ENCODE results near the gene ATRN.

Gene ATRN

GRCh38 chr20:3658019-3658715, 187.3 kb downstream of the ATRN start:
- no peak overlapping the region for H2AFZ ChIP-seq (ENCODE audit: low read depth, low read length)
- H2BK5ac ChIP-seq (ENCODE audit: low read depth, low read length, poor library complexity, severe bottlenecking), result no peak overlapping the region

GRCh38 chr20:3658716-3659491, 188.1 kb downstream of the ATRN start:
- H3K23ac ChIP-seq (ENCODE audit: low read length in 2 of 2), result no peak overlapping the region
- H3K4ac ChIP-seq (ENCODE audit: low read depth in 1 of 2, low read length in 2 of 2), result no peak overlapping the region
- no peaks in the 10 kb centered on the region for H3K36me3 ChIP-seq (ENCODE audit: control insufficient read depth in 1 of 2, insufficient read depth in 2 of 2, low read depth in 1 of 2, low read length in 2 of 2)
- H3K9me3 ChIP-seq (ENCODE audit: control insufficient read depth, low read length), result no peaks in the 10 kb centered on the region
- no peak overlapping the region for H2BK5ac ChIP-seq (ENCODE audit: low read depth, low read length, poor library complexity, severe bottlenecking)
- no peak overlapping the region for H3K27ac ChIP-seq (ENCODE audit: low read length, poor library complexity, severe bottlenecking)
- no peaks in the 10 kb centered on the region for H3K79me1 ChIP-seq (replicated peaks; ENCODE audit: low read length, poor library complexity, severe bottlenecking)
- no peak overlapping the region for H2BK15ac ChIP-seq (ENCODE audit: low read depth, poor library complexity, severe bottlenecking)
- no peak overlapping the region for H2BK12ac ChIP-seq (ENCODE audit: low read length in 2 of 2)
- no peak overlapping the region for H4K91ac ChIP-seq (ENCODE audit: low read length)
- no peak overlapping the region for H2AFZ ChIP-seq (ENCODE audit: low read depth, low read length)
- H3K27me3 ChIP-seq (ENCODE audit: control insufficient read depth in 1 of 2, insufficient read depth in 1 of 2, low read length in 2 of 2), result peaks cover 32 to 61% of the 10 kb centered on the region in 2 experiments
- H2AK5ac ChIP-seq (ENCODE audit: low read length, severe bottlenecking), result no peak overlapping the region
- no peak overlapping the region for H3K4me2 ChIP-seq (ENCODE audit: low read length, poor library complexity, severe bottlenecking)
- no peak for DNase-seq
- H3K4me1 ChIP-seq (ENCODE audit: control insufficient read depth, insufficient read depth, low read depth, low read length), result peaks cover 10% of the 10 kb centered on the region
- WGBS, result 79% methylated on average over 8 of the region's 8 CpGs
- H3K4me3 ChIP-seq (ENCODE audit: insufficient read depth in 1 of 2, low read depth in 1 of 2, low read length in 2 of 2), result no peak overlapping the region
- no peak overlapping the region for H2BK120ac ChIP-seq (ENCODE audit: low read depth, low read length)
- H3K9ac ChIP-seq (ENCODE audit: low read length), result no peak overlapping the region
- no peak overlapping the region for H3K14ac ChIP-seq (ENCODE audit: low read length in 2 of 2)
- H3K18ac ChIP-seq (ENCODE audit: low read depth in 1 of 2, low read length in 2 of 2), result no peak overlapping the region
- H4K8ac ChIP-seq (ENCODE audit: low read length), result no peak overlapping the region

More at GRCh38 chr20:3658019-3658715, 187.3 kb downstream of the ATRN start:
- Histone ChIP-seq H3K79me1 (replicated peaks; ENCODE audit: low read length, poor library complexity, severe bottlenecking) (no peaks in the 10 kb centered on the region), H3K9ac (ENCODE audit: low read length) (no peak overlapping the region), H3K14ac (ENCODE audit: low read length in 2 of 2) (no peak overlapping the region), H4K91ac (ENCODE audit: low read length) (no peak overlapping the region), H3K36me3 (ENCODE audit: control insufficient read depth in 1 of 2, insufficient read depth in 2 of 2, low read depth in 1 of 2, low read length in 2 of 2) (no peaks in the 10 kb centered on the region), H2AK5ac (ENCODE audit: low read length, severe bottlenecking) (no peak overlapping the region), H3K27ac (ENCODE audit: low read length, poor library complexity, severe bottlenecking) (no peak overlapping the region), H3K18ac (ENCODE audit: low read depth in 1 of 2, low read length in 2 of 2) (no peak overlapping the region), H3K9me3 (ENCODE audit: control insufficient read depth, low read length) (peaks cover 4% of the 10 kb centered on the region), H3K4ac (ENCODE audit: low read depth in 1 of 2, low read length in 2 of 2) (no peak overlapping the region), H2BK120ac (ENCODE audit: low read depth, low read length) (no peak overlapping the region), H3K4me3 (ENCODE audit: insufficient read depth in 1 of 2, low read depth in 1 of 2, low read length in 2 of 2) (no peak overlapping the region), H2BK15ac (ENCODE audit: low read depth, poor library complexity, severe bottlenecking) (no peak overlapping the region), H3K23ac (ENCODE audit: low read length in 2 of 2) (no peak overlapping the region), H2BK12ac (ENCODE audit: low read length in 2 of 2) (no peak overlapping the region), H3K4me1 (ENCODE audit: control insufficient read depth, insufficient read depth, low read depth, low read length) (peaks cover 11% of the 10 kb centered on the region), H3K4me2 (ENCODE audit: low read length, poor library complexity, severe bottlenecking) (no peak overlapping the region), H4K8ac (ENCODE audit: low read length) (no peak overlapping the region), H3K27me3 (ENCODE audit: control insufficient read depth in 1 of 2, insufficient read depth in 1 of 2, low read length in 2 of 2) (peaks cover 29 to 58% of the 10 kb centered on the region in 2 experiments)
- no peak for DNase-seq
- WGBS, result 87% methylated on average over 7 of the region's 7 CpGs

GRCh38 chr20:3659492-3660261, 188.9 kb downstream of the ATRN start:
- DNase-seq, result no peak
- WGBS, result 80% methylated on average over 11 of the region's 12 CpGs
- no peaks in the 10 kb centered on the region for H3K36me3 ChIP-seq (ENCODE audit: control insufficient read depth in 1 of 2, insufficient read depth in 2 of 2, low read depth in 1 of 2, low read length in 2 of 2)
- H2AK5ac ChIP-seq (ENCODE audit: low read length, severe bottlenecking), result no peak overlapping the region
- no peak overlapping the region for H3K27ac ChIP-seq (ENCODE audit: low read length, poor library complexity, severe bottlenecking)
- peaks cover 5% of the 10 kb centered on the region for H3K4me1 ChIP-seq (ENCODE audit: control insufficient read depth, insufficient read depth, low read depth, low read length)
- H3K27me3 ChIP-seq (ENCODE audit: control insufficient read depth in 1 of 2, insufficient read depth in 1 of 2, low read length in 2 of 2), result peaks cover 32 to 61% of the 10 kb centered on the region in 2 experiments
- no peak overlapping the region for H3K23ac ChIP-seq (ENCODE audit: low read length in 2 of 2)
- H2BK120ac ChIP-seq (ENCODE audit: low read depth, low read length), result no peak overlapping the region
- H4K91ac ChIP-seq (ENCODE audit: low read length), result no peak overlapping the region
- no peak overlapping the region for H2BK12ac ChIP-seq (ENCODE audit: low read length in 2 of 2)
- H3K9me3 ChIP-seq (ENCODE audit: control insufficient read depth, low read length), result no peaks in the 10 kb centered on the region
- H3K4me2 ChIP-seq (ENCODE audit: low read length, poor library complexity, severe bottlenecking), result no peak overlapping the region
- H2BK5ac ChIP-seq (ENCODE audit: low read depth, low read length, poor library complexity, severe bottlenecking), result no peak overlapping the region
- H3K4me3 ChIP-seq (ENCODE audit: insufficient read depth in 1 of 2, low read depth in 1 of 2, low read length in 2 of 2), result no peak overlapping the region
- H3K18ac ChIP-seq (ENCODE audit: low read depth in 1 of 2, low read length in 2 of 2), result no peak overlapping the region
- no peak overlapping the region for H3K4ac ChIP-seq (ENCODE audit: low read depth in 1 of 2, low read length in 2 of 2)
- no peak overlapping the region for H3K9ac ChIP-seq (ENCODE audit: low read length)
- no peaks in the 10 kb centered on the region for H3K79me1 ChIP-seq (replicated peaks; ENCODE audit: low read length, poor library complexity, severe bottlenecking)
- no peak overlapping the region for H3K14ac ChIP-seq (ENCODE audit: low read length in 2 of 2)
- no peak overlapping the region for H2AFZ ChIP-seq (ENCODE audit: low read depth, low read length)
- no peak overlapping the region for H4K8ac ChIP-seq (ENCODE audit: low read length)
- H2BK15ac ChIP-seq (ENCODE audit: low read depth, poor library complexity, severe bottlenecking), result no peak overlapping the region

Data from mesenchymal stem cell (in vitro differentiated cells and primary cell).